Cardiac ventricle fibroblast (primary cell): Measurements from ENCODE around the gene PXN. TPM values are rescaled to one million over a fixed set of nuclear protein-coding genes. Genes with fewer than 3 reads are reported as not detected.

Experiments used
- total RNA-seq: library from RNA; depleted of rRNA; stranded (reverse); fragments of >200 nt; gene quantifications from 2 replicates; pipeline ENCODE4 v1.2.3, GENCODE V29; 2015

The PXN gene
- total RNA-seq: 60.2 and 63.2 TPM in 2 replicates

DNA sequence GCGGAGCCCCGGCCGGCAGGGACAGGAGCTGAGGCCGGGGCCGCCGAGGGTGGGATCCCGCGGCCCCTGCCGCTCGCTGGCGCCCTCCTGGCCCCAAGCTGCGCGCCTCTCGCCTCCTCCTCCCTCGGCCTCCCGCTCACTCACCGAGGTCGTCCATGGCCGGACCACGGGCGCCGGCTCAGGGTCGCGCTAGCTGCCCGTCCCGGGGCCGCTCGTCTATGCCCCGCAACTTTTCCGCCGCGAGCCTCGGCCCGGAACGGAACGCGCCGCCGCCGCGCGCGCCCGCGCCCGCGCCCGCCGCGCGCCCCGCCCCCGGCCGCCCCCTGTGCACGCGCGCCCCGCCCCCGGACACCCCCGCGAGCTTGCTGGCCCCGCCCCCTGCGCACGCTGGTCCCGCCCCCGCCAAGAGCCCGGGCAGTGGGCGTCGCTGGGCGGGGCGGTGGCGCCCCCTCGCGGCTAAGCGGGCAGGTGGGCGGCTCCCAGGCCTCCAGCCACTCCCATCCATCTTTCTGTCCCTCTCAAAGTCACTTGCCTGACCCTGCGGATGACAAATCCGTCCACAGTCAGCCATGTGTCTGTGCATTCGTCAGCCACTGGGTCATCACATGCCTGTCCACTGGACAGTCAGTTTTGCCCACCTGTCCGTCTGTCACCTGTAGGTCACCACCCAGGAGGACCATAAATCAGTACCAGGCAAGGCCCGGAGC is at the start of gene PXN:
Gene PXN, minus strand, starts transcription at position 258 of the 707 bp plus-strand sequence. Its CDS starts 101 bp downstream, at position 157.

DNA sequence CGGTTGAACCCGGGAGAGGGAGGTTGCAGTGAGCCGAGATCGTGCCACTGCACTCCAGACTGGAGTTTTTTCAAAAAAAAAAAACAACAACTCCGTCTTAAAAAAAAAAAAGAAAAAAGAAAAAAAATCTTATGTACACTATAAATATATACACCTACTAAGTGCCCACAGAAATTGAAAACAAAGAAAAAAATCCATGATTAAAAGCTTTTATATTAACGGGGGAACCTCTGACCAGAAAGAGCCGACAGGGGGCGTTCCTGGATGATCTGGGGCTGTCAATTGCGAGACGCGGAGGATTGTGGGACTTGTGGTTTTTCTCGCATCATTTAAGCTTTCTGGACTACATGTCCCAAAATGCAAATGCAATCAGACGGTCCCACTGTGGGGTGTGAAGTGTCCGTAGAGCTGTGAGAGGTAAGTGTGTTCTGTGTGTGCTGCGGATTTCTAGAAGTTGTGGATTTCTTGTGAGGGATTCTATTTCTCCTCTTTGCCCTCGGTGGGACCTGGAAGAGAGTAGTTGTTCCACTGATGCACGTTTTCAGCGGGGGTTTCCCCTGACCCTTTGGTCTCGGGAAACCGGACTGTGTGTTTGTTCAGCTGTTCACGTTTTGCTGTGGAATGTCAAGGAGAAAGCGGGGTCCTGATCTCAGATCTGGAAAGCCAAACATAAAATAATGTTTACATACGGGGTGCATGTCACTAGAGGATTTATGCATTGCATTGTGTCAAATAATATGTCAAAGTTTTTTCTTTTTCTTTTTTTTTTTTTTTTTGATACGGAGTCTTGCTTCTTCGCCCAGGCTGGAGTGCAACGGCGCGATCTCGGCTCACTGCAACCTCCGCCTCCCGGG is 36.7 kb upstream of the PXN start, which contains the start of gene SIRT4:
Gene SIRT4, plus strand, starts transcription at position 360 of the 854 bp plus-strand sequence. CDS start 1,241 bp downstream, outside the sequence.

DNA sequence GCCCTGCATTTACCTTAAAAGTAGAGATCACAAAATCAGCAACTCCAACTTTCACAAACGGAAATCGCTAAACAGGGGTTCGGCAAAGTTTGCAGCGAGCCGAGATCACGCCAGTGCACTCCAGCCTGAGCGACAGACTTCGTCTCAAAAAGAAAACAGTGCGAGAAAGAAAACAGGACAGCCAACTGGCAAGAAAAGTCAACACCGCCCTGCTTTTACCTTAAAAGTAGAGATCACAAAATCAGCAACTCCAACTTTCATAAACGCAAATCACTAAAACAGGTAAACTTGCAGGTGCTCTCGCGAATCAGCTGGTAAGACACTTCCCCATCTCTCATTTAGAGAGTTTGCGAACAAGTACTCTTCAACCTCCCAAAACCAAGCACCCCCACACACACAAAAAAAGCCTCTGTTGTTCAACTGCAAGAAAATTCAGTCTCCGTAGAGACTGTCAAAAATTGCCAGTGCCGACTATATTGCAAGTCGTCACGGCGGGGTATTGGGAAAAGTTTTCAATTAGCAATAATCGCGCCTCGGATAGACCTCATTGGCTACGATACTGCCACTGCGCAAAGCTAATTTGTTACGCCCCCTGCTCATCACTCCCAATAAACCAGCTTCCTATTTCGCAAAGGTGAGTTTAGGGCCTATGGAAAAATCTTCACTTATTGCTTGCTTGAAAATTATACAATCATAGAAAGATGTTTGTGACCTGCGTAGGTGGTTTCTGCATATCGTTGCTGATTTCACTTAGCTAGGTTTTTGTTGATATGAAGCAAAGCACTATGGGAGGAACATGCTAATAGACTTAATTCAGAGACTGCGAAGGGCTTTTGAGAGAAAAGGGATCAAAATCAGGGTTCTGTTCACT is 27.4 kb upstream of the PXN start, which contains the start of gene RNU4-1:
Gene RNU4-1, minus strand, starts transcription at position 577 of the 871 bp plus-strand sequence.

GRCh38 chr12:120194534-120195395 is 70.8 kb downstream of the PXN start, which contains the start of gene GCN1:
TSS of gene GCN1 (minus strand) at chr12:120194715. CDS start at chr12:120194697, 18 bp downstream.

Other genes starting within 250 kb of the PXN start
- 15.2 and 18.4 TPM in 2 replicates for gene RAB35, start 149.0 kb downstream of the PXN start, total RNA-seq
- gene GCN1, start 71.0 kb downstream of the PXN start, total RNA-seq: 49.6 and 50.7 TPM in 2 replicates
- 3,449 and 3,504 TPM in 2 replicates for gene RPLP0, start 64.6 kb downstream of the PXN start, total RNA-seq
- under 0.01 TPM in 2 replicates for gene RNU4-2, start 26.2 kb upstream of the PXN start, total RNA-seq
- under 0.01 TPM in 2 replicates for gene RNU4-1, start 27.5 kb upstream of the PXN start, total RNA-seq
- 0.50 and 2.6 TPM in 2 replicates for gene SIRT4, start 36.6 kb upstream of the PXN start, total RNA-seq
- not detected in 2 replicates for gene PLA2G1B, start 62.0 kb upstream of the PXN start, total RNA-seq
- gene MSI1, start 103.4 kb upstream of the PXN start, total RNA-seq: not detected in 2 replicates
- 355 and 387 TPM in 2 replicates for gene COX6A1, start 172.4 kb upstream of the PXN start, total RNA-seq
- gene TRIAP1, start 180.7 kb upstream of the PXN start, total RNA-seq: 22.5 and 27.4 TPM in 2 replicates
- gene GATC, start 180.7 kb upstream of the PXN start, total RNA-seq: 15.5 and 15.8 TPM in 2 replicates
- 58.2 and 58.8 TPM in 2 replicates for gene SRSF9, start 204.0 kb upstream of the PXN start, total RNA-seq
- 242 and 291 TPM in 2 replicates for gene DYNLL1, start 230.4 kb upstream of the PXN start, total RNA-seq